ENCODE measurements around the gene SLC44A4. TPM values are rescaled to one million over a fixed set of nuclear protein-coding genes. Genes with fewer than 3 reads are reported as not detected.
A peak's percentile ranks its signal among the peaks of the same experiment; 100 is the strongest.

The SLC44A4 gene
- total and polyA plus RNA-seq, 11 donors: 0.07 TPM; not detected in 10

DNA sequence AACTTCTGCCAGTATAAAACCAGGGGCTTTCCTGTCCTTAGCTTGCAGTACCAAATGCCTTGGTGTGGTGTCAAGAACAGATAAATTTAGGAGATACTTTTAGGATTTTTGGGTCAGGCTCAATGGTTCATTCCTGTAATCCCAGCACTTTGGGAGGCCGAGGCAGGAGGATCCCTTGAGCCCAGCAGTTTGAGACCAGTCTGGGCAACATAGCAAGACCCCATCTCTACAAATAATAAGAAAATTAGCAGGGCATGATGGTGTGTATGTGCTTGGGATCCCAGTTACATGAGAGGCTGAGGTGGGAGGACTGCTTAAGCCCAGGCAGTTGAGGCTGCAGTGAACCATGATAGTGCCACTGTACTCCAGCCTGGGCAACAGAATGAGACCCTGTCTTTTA, 26.2 kb upstream of the SLC44A4 start:
- H3K4me1 ChIP-seq: peaks cover 0 to 26% (median 9%) of the 10 kb centered on the region in 12 donors
- no peak for TF ChIP-seq POLR2A (IDR thresholded peaks at IDR 0.05)
- TF ChIP-seq, protein P1, sequence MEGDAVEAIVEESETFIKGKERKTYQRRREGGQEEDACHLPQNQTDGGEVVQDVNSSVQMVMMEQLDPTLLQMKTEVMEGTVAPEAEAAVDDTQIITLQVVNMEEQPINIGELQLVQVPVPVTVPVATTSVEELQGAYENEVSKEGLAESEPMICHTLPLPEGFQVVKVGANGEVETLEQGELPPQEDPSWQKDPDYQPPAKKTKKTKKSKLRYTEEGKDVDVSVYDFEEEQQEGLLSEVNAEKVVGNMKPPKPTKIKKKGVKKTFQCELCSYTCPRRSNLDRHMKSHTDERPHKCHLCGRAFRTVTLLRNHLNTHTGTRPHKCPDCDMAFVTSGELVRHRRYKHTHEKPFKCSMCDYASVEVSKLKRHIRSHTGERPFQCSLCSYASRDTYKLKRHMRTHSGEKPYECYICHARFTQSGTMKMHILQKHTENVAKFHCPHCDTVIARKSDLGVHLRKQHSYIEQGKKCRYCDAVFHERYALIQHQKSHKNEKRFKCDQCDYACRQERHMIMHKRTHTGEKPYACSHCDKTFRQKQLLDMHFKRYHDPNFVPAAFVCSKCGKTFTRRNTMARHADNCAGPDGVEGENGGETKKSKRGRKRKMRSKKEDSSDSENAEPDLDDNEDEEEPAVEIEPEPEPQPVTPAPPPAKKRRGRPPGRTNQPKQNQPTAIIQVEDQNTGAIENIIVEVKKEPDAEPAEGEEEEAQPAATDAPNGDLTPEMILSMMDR (IDR thresholded peaks at IDR 0.05): no peak
- 87 to 100% (median 95%) methylated on average over 1 of the region's 1 CpG for WGBS, 4 donors
- DNase-seq (no peak), ATAC-seq (no peak)
- no peak overlapping the region for H3K27ac ChIP-seq
- no peak overlapping the region for H3K4me3 ChIP-seq
- no peaks in the 10 kb centered on the region for H3K9me3 ChIP-seq
- H3K36me3 ChIP-seq: no peaks in the 10 kb centered on the region
- no peaks in the 10 kb centered on the region for H3K27me3 ChIP-seq
- intact Hi-C loops (cut with DNase I): loop anchor here in 3 of 10 donors (5.0 to 10.0 kb wide), 2 partner anchors 42 to 50 kb away; partner anchors contain the start of genes NELFE (in 2 of the 3), SKIC2 (in 2 of the 3) and CFB (in 1 of the 3)

DNA sequence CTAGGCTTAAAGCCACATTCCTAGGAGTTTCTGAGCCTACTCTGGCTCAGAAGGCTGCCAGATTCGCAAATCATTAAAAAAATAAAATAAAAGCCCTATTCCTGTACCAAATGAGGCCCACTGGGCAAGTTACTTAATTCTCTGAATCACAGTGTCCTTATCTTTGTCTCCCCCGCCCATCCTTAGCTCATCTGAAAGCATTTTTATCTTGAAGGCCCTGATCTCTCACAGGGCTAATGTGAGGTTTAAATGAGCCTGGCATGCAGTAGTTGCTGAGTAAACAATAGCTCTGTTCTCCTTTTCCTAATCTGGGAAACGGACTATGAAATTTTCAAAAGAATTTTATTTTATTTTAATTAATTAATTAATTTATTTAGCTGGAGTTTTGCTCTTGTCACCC, 25.2 kb upstream of the SLC44A4 start:
- ATAC-seq (no peak), DNase-seq (no peak)
- Histone ChIP-seq H3K4me3 (no peak overlapping the region), H3K36me3 (no peaks in the 10 kb centered on the region), H3K27me3 (no peaks in the 10 kb centered on the region), H3K4me1 (peaks cover 0 to 37% (median 15%) of the 10 kb centered on the region in 12 donors), H3K27ac (peak overlapping the region in 1 of 12 donors; percentile 81), H3K9me3 (no peaks in the 10 kb centered on the region)
- WGBS, 4 donors: 78 to 88% (median 80%) methylated on average over 3 of the region's 3 CpGs
- TF ChIP-seq, protein P1 (IDR thresholded peaks at IDR 0.05): no peak
- TF ChIP-seq POLR2A (IDR thresholded peaks at IDR 0.05): no peak
- intact Hi-C loops (cut with DNase I): loop anchor here in 5 of 10 donors (5.0 to 10.0 kb wide), 2 partner anchors 48 to 51 kb away; partner anchors contain the start of genes NELFE (in 2 of the 5) and SKIC2 (in 2 of the 5)

DNA sequence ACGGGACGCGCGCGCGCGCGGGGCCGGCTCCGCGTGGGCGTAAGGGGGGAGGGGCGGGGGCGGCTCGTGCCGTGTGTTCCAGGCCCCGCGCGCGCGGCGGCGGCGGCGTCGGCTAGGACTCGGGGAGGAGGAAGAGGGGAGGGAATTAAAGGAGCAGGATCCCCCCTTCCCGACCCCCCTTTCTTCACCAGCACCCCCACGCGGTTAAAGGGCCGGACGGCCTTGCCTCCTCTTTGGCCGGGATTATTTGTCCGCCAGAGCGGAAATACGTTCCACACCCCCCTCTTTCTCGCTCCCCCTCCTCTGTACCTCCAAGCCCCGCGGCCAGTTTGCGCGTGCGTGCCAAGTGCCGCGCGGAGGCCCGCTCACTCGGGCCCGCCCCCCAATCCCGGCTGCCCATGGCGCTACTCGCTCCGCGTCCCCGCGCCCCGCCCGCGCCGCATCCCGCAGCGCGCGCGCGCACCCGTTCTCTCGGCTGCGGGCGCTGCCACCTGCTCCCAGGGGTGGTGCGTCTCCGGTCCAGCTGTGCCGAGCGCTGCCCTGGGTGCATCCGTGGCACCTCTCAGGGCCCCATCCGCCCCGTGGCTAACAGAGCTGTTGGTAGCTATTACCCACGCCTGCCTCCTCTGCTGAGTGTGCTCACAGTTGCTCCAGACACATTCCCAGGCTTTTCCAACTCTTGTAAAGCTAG, 23.3 kb upstream of the SLC44A4 start, which contains the start of gene ZBTB12:
Gene ZBTB12 (minus strand): TSS at position 134 of the 691 bp plus-strand sequence. CDS start 781 bp downstream, outside the sequence.
- ATAC-seq (peak; percentile 60 to 85 (median 82)), DNase-seq (peak; percentile 93 to 94 (median 93))
- intact Hi-C loops (cut with DNase I): loop anchor here in 5 of 10 donors (5.0 to 10.0 kb wide), 2 partner anchors 50 to 53 kb away; partner anchors contain the start of genes NELFE (in 2 of the 5) and SKIC2 (in 2 of the 5)
- peaks cover 0 to 41% (median 20%) of the 10 kb centered on the region in 12 donors for H3K4me1 ChIP-seq
- no peaks in the 10 kb centered on the region for H3K9me3 ChIP-seq
- H3K27me3 ChIP-seq: no peaks in the 10 kb centered on the region
- H3K27ac ChIP-seq: peak within 1 kb of the TSS; percentile 61 to 91 (median 84)
- peak within 1 kb of the TSS; percentile 49 to 95 (median 66) for H3K4me3 ChIP-seq
- 1% methylated on average over 23 to 77 of the region's 77 CpGs for WGBS, 4 donors
- no peaks in the 10 kb centered on the region for H3K36me3 ChIP-seq
- peak in 1 of 2 donors; percentile 55 for TF ChIP-seq POLR2A (IDR thresholded peaks at IDR 0.05)
- TF ChIP-seq, protein P1 (IDR thresholded peaks at IDR 0.05): peak in 3 of 12 donors; percentile 9 to 19 (median 15)

DNA sequence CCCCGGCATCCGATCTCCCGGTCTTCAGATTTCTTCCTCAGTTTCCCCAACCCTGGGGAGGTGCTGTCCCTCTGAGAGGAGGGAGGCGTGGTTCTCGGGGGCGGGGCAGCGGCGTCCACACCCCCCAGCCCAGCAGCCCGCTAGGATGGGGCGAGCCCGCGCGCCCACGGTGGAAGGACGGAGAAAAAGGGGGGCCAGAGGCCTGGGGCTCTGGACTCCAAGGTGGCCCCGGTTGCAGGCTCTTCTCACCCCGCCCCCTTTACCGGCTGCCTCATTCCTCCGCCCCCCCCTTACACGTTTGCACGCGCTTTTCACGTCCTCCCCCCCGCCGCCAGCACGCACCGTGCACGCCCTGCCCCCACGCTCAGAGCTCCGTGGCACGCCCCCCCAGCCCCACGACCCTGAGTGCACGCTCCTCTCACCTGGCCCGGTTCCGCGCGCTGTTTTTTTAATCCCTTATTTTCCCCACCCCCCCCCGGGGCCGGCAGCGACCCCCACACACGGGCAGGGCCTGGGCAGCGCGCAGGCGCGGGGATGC, 22.7 kb upstream of the SLC44A4 start:
- peaks cover 0 to 42% (median 23%) of the 10 kb centered on the region in 12 donors for H3K4me1 ChIP-seq
- 0 to 2% (median 2%) methylated on average over 28 to 45 of the region's 45 CpGs for WGBS, 4 donors
- H3K27me3 ChIP-seq: no peaks in the 10 kb centered on the region
- no peaks in the 10 kb centered on the region for H3K9me3 ChIP-seq
- no peaks in the 10 kb centered on the region for H3K36me3 ChIP-seq
- peak; percentile 64 to 79 (median 70) for DNase-seq
- no peak for TF ChIP-seq POLR2A (IDR thresholded peaks at IDR 0.05)
- TF ChIP-seq, protein P1 (IDR thresholded peaks at IDR 0.05): no peak
- peak; percentile 12 to 37 (median 27) for ATAC-seq
- peak overlapping the region; percentile 61 to 91 (median 84) for H3K27ac ChIP-seq
- intact Hi-C loops (cut with DNase I): loop anchor here in 5 of 10 donors (5.0 to 10.0 kb wide), 2 partner anchors 51 to 53 kb away; partner anchors contain the start of genes NELFE (in 2 of the 5) and SKIC2 (in 2 of the 5)
- peak overlapping the region; percentile 49 to 95 (median 66) for H3K4me3 ChIP-seq
